GM18505 (cell line): ENCODE measurements around the gene ERMP1.

Source experiments
- ATAC-seq: cut with Tn5 transposase; IDR thresholded peaks from one replicate; pipeline ENCODE4 v1.9.1; 2021; ENCODE audit not compliant: unreplicated experiment
- POLR2A ChIP-seq: IDR thresholded peaks from 4 replicates; pipeline ENCODE4 v1.6.1; 2011; ENCODE audit warnings: borderline replicate concordance; ENCODE audit not compliant: insufficient read depth, insufficient read length; ENCODE audit errors: extremely low read depth

ERMP1 gene

GRCh38 chr9:5842929-5843793, 10.2 kb upstream of the ERMP1 start:
- TF ChIP-seq POLR2A: no peak
- ATAC-seq: no peak

- no peak for ATAC-seq
- TF ChIP-seq POLR2A: no peak
These were observed 9.1 kb upstream of the ERMP1 start for GRCh38 chr9:5841771-5842573.

GRCh38 chr9:5840788-5841187, 7.9 kb upstream of the ERMP1 start:
- ATAC-seq: no peak
- no peak for TF ChIP-seq POLR2A

GRCh38 chr9:5839572-5839902, 6.6 kb upstream of the ERMP1 start:
- TF ChIP-seq POLR2A: no peak
- no peak for ATAC-seq

- no peak for ATAC-seq
- no peak for TF ChIP-seq POLR2A
These were observed 6.1 kb upstream of the ERMP1 start for GRCh38 chr9:5838884-5839571.

- TF ChIP-seq POLR2A: no peak
These were observed 2.9 kb upstream of the ERMP1 start for GRCh38 chr9:5835808-5836207.

GRCh38 chr9:5834214-5834613, 1.3 kb upstream of the ERMP1 start:
- TF ChIP-seq POLR2A: no peak
- ATAC-seq: no peak

More at GRCh38 chr9:5835808-5836207, 2.9 kb upstream of the ERMP1 start:
- ATAC-seq: no peak

- ATAC-seq: peak; percentile 1
These were observed 813 bp downstream of the ERMP1 start for GRCh38 chr9:5832071-5832537.

GRCh38 chr9:5825895-5826622, 6.9 kb downstream of the ERMP1 start:
- ATAC-seq: no peak
- TF ChIP-seq POLR2A: no peak

More at GRCh38 chr9:5832071-5832537, 813 bp downstream of the ERMP1 start:
- no peak for TF ChIP-seq POLR2A

GRCh38 chr9:5825223-5825622, 7.7 kb downstream of the ERMP1 start:
- ATAC-seq: no peak
- TF ChIP-seq POLR2A: no peak

- no peak for ATAC-seq
- TF ChIP-seq POLR2A: no peak
These were observed 12.5 kb downstream of the ERMP1 start for GRCh38 chr9:5820425-5820824.

- no peak for TF ChIP-seq POLR2A
- ATAC-seq: no peak
These were observed 13.7 kb downstream of the ERMP1 start for GRCh38 chr9:5819174-5819573.

- TF ChIP-seq POLR2A: no peak
- no peak for ATAC-seq
These were observed 14.3 kb downstream of the ERMP1 start for GRCh38 chr9:5818424-5819142.

- no peak for TF ChIP-seq POLR2A
- ATAC-seq: no peak
These were observed 15.1 kb downstream of the ERMP1 start for GRCh38 chr9:5817862-5818261.
